T follicular helper cell (primary cell): ENCODE data around the gene CKMT2.
A peak's percentile ranks its signal among the peaks of the same experiment; 100 is the strongest.

Source experiments
- DNase-seq: peaks from one replicate; pipeline ENCODE4 v3.0.0-alpha.2; 2020; ENCODE audit warnings: low read depth
- total RNA-seq, 2 experiments: gene quantifications; one replicate each; lab custom pipeline; 2026; lab: John Stamatoyannopoulos, UW

The CKMT2 gene
- total RNA-seq = 0.04 to 0.18 reads per million in 2 experiments

DNA sequence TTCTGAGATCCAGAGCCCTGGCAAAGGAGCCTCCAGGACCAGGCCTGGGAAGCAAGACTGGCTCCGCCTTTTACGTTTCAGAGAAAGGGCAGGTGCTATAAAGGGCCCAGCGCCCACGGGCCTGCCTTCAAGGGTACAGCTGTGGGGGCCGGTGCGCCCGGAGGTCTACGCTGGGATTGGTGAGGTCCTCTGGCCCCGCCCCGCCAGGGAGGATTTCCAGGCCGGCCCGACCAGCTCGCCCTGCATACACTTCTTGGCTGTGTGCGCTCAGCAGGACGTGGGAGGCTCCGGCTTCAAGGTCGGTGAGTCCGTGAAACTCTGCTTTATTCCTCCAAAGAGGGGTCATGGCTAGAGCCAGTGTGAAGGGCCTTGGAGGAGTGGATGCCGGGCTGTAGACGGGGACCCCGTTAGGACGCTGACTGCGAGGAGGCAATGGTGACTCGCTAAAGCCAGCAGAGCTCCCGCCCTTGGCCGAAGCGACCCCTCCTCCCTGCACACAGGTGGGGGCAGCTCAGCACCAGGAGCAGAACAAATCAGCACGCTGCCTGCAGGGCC is at the start of gene CKMT2:
Gene CKMT2, plus strand, starts transcription at position 243 of the 555 bp plus-strand sequence. CDS start 17,811 bp downstream, outside the sequence.
- no peak for DNase-seq

DNA sequence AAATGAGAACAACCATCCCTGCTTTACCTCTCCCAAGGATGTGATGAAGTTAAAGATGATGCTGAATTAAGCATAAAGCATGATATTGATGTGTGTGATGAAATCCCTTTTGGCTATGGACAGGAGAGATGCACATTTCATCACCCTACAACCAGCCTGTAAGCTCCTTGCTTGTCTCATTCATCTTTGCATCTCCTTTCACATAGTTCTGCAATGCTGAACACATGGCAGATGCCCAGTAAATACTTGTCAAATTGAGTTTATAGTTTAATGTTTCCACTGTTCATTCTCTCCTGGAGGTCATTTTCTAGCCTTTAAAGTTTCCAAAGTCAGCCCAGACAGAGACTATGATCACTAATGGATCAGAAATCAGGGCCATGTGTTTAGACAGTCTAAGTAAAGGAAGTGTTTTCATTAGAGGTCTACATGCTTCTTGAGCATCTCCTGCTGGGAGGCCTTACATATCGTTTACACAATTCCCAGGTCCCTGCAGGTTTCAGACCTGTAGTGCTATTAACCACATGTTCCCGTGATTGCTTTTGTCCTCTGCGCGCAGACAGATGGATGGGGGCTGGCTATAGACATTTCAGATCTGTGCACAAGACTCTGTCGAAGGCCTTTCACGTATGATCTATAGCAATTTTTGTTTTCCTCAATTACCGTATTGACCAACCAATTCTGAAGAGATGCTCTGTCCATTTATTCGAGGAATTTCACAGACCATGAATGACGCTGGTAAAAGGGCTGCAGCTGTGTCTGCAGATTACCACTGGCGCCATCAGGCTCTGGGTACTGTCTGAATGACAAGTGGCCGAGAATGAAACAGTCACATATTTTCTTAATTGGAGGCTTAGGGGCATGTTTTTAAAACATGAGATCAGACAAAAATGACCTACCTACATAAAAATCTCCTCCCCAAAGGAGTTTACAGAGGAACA is 49.0 kb upstream of the CKMT2 start:
- no peak for DNase-seq

DNA sequence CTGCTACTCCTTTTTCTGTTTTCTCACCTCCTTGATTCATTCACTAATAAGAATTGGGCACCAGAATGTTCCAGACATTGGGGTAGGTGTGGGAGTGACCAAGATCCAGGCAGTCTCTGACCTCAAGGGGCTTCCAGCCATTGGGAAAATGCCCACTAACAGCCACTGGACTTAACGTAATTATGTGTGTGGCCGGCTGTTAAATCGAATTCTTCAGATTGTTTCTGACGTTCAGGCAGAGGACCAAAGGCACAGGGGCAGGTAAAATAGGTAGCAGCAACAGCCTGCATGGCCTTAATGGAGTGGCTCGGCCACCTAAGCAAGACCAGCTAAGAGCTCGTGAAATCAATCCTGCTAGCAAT is 48.4 kb upstream of the CKMT2 start:
- no peak for DNase-seq

DNA sequence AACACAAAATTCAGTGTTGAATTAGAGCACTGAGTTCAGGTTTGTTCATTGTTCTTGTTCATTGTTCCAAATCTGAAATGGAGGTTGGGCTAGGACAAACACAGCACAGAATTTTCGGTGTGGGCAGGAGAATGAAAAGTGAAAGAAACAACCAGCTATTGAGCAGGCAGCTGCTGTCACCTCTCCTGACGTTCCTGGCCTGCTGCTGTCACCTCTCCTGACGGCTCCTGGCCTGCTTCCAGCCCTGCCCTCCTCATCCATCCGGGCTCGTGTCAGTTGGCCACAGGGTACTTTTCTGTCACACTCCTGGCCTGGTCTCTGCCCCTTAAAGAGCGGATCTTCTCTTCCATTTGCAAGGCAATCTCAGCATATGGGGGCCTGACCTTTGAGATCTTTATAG is 45.2 kb upstream of the CKMT2 start:
- no peak for DNase-seq

DNA sequence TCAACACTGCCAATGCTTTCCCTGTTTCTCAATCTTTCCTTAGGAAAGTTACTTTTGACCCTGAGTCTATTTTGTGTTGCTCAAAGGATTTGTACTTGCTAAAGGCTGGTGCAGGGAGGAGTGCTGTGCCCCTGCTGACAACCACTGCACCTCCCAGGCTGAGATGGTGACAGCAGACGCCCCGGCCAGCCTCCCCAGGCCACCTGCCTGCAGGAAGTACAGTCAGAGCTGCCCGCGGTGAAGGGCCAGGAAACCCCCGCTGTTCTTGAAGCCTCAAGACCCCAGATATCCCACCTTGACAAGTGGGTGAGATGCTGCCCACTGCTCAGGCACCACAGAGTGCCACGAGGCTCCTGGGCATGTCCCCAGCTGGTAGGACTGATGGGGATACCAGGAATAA is 44.2 kb upstream of the CKMT2 start:
- DNase-seq = no peak

DNA sequence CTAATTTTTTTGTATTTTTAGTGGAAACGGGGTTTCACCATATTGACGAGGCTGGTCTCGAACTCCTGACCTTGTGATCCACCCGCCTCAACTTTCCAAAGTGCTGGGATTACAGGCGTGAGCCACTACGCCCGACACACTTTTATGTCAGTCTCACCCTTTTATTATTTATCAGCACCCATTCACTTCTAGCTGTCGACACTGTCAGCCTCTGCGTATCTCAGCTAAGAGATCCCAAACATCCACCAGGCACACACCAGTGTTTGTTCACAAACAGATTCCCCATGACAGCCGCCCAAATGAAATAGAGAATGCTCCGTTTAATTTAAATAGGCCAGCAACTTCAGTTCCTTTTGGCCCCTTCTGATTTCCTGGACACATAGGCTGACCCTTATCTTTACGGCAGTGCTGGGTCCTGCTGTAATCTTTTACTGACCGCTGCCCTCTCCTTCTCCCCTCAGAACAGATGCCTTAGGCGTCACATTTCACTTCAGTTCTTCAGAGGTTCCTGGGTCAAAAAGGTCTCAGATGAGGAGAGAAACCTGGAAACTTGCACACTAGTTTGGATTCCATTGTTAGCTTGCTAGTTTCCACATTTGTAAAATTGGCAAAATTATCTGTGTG is 43.1 kb upstream of the CKMT2 start:
- no peak for DNase-seq

DNA sequence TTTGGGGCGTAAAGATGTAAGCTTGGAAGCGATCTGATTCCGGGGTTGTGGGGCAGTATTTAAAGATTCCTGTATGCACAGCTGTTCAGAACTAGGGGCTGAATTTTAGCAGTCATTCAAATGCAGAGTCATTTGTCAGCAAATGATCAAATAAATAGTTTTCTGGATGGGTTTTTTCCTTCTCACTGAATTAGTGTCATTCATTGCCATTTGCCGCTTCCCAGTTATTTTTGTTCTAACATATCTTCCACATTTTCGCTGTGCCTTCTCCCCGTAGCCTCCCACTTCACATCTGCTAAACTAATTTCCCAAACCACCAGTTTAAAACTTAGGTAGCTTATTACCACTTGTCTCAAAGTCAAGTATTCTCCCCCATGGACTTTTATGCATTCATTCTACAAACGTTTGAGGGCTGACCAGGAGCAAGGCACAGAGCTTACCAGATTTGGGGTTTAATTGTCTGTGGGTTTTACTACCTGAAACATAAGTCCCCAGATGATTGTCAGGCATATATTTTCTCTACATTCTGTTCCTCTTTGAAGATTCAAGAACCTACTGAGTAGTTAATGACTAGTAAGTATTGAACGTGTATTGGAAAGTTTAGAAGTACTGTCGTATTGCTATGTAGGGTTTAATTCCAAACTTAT is 41.3 kb upstream of the CKMT2 start:
- DNase-seq = no peak

DNA sequence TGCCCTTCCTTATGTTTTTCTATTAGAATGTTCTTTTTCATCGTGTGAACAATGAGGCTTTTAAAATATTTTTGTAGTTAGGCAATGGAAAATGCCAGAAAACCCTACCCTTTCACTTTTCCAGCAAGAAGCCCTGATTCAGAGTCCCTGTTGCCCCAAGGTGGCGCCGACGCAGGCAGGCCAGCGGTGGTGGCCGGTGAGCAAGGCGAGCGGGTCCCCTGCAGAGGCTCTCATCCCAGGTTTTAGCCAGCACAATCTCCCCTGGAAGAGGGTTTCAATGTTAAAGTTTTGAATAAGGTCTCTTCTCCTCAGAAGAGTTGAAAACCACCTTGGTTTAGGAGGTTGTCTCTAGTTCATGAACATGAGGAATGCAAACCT is 40.8 kb upstream of the CKMT2 start:
- DNase-seq = no peak

DNA sequence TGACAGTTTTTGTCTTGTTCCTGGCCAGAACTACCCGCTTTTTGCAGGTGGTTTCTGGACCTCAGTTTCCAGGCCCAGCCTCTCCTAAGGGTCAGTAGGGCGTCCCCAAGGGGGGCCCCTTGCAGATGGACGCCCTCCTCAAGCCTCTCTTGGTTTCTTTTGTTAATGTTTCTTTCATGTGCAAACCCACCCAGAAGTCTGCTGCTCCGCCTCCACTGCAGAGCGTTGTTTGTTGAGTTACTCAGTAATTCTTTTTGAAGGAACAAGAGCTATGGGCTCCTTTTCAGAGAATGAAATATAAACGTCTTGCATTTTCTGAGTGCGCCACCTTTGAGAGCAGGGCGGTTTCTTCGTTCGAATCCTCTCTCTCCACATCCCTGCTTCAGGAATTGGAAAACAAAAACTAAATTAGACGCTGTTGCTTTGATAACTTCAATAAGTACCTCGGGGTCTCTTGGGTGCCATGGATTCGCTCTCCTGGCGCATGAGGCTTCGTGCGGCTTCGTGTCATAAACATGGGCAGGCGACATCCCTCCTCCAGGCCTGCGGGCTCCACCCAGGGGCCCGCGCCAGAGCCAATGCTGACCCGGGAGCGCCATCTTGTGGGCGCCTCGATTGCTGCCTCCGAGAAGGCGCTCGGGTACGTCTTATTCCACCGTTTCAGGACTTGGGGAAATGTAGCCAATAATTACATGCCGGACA is 38.3 kb upstream of the CKMT2 start:
- DNase-seq = peak; percentile 66

DNA sequence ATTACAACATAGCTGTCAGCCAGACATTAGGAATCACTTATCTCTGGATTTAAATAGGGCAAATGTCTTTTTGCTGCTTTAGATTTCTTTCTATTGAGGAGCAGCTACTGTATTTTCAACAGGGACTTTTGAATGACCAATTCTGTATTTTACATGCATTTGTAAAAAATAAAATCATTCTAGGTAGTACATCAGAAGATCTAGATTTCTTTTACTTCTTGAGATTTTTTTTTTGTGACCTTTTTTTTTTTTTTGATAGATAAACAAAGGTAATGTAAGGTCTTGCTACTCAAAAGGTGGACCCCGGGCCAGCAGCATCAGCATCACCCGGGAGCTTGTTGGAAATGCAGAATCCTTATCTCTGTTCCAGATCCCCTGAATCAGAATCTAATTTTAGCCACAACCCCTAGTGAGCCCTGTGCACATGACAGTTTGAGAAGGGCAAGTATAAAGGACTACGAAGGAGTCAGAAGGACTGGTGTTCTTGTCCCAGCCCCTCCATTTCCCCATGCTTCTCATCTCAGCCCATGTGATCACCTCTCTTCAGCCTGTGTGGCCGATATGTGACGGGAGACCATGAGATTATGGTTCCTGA is 37.7 kb upstream of the CKMT2 start:
- no peak for DNase-seq

DNA sequence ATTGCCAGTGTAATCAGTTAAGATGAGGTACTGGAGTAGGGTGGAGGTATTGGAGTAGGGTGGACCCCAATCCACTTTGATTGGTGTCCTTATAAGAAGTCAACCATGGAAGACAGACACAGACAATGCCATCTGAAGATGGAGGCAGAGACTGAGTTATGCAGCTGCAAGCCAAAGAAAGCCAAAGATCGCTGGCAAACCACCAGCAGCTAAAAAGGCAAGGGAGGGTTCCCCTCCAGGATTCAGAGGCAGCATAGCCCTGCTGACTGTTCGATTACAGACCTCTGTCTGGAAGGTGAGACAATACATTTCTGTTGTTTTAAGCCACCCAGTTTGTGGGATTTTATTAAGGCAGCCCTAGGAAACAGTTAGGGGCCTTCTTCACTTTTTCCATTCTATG is 30.5 kb upstream of the CKMT2 start:
- DNase-seq = no peak

DNA sequence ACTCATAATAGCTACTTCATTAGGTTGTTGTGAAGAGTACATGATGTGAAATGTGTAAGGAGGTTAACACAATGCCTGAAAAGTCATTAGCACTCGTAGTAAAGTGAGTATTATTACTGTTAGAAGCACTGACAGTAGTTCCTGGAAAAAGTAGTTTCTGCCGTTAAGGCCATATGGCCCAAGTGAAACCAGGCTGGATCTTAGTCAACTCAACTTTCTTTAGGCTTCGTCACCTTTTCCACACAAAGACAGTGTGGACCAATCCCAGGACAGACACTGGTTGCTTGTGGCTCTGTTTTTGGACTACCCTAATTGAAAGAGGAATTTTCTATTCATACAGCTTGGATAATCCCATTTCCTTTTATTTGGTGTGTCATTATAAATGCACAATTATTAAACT is 29.4 kb upstream of the CKMT2 start:
- DNase-seq = no peak

DNA sequence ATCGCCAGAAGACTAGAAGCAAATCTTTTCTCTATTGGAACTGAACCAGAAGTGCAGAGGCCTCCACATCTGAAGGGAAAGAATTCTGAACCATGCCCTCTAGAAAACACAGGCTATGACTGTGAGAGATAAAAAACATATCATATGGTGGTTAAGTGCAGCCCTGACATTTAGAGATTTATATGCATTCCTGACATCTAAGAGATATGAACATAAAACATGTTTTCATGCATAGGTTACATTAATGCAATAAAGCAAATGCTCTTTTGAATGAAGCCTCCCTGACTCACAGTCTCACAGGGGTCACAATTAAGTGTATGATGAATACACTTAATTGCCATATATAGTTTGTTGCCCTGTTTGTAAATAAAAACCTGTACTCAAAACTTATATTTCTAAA is 28.9 kb upstream of the CKMT2 start:
- DNase-seq = no peak

DNA sequence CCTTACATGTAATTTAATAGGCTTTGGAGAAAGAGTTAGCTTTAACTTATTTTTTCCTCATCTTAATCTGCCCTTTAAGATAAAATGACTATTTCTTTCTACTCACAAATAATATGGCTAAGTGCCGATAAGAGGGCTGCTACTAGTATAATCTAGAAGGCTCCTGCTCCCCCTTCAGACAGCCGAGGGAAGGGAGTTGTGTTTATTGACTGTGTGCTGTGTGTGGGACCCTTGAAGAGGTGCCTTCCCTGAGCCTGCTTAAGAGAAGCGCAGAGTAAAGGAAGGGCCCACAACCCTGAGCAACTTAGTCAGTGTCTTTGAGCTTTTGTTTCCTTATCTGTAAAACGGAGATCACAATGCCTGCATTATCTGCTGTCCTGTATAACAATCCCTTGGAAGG is 28.1 kb upstream of the CKMT2 start:
- DNase-seq = no peak

DNA sequence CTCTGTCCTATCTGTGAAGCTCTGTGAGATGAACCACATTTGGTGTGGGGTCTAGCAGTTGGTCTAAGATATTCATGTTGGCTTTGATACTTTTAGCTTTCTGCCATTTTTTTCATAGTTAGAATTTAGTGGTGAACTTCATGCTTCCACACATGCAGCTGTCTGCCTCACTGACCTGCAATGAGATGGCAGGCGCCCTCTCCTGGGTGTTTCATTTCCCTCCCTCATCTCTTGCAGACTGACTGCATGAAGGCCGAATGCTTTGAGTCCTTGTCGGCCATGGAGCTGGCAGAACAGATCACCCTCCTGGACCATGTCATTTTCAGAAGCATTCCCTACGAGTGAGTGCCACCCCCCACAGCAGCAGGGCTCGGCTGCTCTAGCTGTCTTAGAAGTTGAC is 26.1 kb upstream of the CKMT2 start:
- no peak for DNase-seq

DNA sequence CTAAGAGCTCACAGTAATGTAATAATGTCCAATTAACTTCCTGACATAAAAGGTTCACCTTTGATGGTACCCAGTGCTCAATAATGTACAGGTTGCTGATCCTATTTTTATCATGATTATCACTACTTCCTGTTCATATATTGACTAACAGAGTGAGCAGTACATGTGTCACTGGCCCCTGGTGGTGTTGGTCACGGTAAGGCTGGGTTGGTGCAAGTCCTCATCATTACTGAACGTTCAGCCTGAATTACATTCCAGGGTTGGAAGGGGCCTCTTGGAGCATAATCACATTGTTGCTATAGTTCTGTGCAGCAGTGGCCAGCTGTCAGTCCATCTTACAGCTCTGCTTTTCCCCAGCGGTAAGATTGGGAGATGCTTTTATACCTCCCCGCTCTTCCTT is 24.2 kb upstream of the CKMT2 start:
- DNase-seq = no peak

DNA sequence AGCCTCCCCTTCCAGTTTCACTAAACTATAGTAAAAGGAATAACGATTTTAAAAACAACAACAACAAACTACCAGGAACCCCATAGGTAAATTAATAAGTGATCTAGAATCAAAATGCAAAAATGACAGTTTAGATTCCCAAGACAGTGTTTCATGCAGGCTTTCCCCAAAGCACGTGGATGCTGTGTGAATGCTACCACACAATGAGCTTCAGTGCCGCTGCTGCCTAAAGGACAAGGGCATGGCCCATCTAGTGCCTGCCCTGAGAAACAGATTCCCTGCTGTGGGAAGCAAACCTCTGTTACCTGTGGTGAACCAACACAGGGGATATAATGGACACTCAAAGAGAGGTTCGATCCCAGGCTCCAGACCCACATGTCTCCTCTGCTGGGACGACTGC is 23.7 kb upstream of the CKMT2 start:
- DNase-seq = no peak

DNA sequence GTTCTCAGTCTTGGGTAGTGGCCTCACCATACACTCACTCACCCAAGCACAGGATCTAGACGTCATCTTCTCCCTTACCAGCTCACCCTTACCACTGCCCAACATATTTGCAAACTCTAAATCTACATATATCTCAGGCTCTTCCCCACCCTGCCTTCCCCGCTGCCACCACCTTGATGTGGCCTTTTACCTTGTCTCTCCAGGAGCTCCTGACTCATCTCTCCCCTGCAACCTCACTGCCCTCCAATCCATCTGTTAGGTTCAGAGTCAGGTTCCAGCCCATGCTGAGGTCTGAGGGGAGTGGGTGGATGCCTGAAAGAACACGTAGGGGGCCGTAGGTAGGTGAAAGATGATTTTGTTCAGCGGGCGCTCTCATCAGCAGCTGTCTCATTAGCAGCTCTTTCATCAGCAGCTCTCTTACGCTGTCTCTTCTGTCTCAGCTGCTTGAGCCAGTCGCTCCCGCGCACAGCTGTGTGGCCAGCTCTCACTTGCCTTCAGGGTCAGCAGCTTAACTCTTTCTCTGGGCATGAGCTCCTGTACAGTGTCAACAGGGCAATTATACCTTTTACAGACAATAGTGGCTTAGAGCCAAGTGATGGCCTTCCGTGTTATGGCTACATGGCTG is 23.1 kb upstream of the CKMT2 start:
- no peak for DNase-seq

DNA sequence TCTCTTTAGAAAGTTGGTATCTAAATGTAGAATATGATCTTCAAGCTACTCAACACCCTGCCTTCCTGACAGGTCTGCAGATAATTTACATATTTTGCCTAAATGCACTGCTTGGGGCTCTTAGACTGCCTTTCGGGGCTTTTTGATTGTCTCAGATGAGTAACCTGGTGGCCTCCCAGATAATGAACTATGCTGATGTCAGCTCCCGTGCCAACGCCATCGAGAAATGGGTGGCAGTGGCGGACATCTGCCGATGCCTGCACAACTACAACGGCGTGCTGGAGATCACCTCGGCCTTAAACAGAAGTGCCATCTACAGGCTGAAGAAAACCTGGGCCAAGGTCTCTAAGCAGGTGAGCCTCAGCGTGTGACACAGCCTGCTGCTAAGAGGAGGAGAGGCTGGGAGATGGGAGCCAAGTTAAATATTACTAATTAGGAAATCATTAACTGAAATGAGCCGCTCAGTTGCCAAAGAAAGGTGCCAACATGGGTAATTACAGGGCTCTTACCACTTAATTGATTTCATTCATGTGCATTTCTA is 20.8 kb upstream of the CKMT2 start:
- DNase-seq = no peak

DNA sequence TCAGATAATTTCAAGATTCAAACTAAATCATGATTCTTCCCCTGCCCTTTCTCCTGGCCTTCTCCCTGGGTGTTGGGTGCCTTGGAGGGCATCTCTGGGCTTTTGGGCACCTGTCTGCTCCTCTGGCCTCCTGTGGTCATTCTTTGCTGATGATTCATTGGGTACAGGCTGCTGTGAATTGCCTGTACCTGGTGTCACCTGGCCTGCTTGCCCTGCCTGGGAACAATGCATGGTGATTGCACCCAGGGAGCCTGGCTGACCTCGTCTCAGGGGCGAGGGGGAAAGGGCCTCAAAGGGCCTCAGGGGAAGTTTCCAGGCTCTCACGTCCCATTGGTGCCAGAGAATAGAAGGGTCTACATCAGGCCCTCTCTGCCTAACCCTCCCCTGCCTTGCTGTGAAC is 20.1 kb upstream of the CKMT2 start:
- no peak for DNase-seq

DNA sequence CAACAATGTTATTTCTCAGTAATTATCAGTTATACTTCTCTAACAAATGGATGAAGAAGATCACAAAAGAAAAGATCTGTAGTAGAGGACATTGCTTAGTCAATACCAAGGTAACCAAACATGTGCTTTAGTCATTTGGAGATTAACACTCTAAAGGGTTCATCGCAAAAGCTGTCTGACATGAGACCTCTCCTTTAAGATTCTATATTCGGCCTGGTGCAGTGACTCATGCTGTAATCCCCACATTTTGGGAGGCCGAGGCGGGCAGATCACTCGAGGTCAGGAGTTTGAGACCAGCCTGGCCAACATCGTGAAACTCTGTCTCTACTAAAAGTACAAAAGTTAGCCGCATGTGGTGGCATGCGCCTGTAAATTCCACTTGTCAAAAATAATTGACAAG is 18.3 kb upstream of the CKMT2 start:
- DNase-seq = no peak
